Skin of body (tissue), 2 donors: Measurements from ENCODE around the gene NHSL1. TPM values are rescaled to one million over a fixed set of nuclear protein-coding genes. Genes with fewer than 3 reads are reported as not detected.
A peak's percentile ranks its signal among the peaks of the same experiment; 100 is the strongest.

Experiments
- DNase-seq: peaks from one replicate; lab custom pipeline; 2025; lab: John Stamatoyannopoulos, UW
- total RNA-seq: library from RNA; depleted of rRNA; stranded (reverse); fragments of >200 nt; gene quantifications from one replicate; pipeline ENCODE4 v1.2.3, GENCODE V29; 2014

The NHSL1 gene
- total RNA-seq, 1 donor from 2014 or later, result 21.6 TPM

- DNase-seq, result peak; percentile 6
Observed at GRCh38 chr6:138524526-138524925, 25.2 kb upstream of the NHSL1 start.

DNA sequence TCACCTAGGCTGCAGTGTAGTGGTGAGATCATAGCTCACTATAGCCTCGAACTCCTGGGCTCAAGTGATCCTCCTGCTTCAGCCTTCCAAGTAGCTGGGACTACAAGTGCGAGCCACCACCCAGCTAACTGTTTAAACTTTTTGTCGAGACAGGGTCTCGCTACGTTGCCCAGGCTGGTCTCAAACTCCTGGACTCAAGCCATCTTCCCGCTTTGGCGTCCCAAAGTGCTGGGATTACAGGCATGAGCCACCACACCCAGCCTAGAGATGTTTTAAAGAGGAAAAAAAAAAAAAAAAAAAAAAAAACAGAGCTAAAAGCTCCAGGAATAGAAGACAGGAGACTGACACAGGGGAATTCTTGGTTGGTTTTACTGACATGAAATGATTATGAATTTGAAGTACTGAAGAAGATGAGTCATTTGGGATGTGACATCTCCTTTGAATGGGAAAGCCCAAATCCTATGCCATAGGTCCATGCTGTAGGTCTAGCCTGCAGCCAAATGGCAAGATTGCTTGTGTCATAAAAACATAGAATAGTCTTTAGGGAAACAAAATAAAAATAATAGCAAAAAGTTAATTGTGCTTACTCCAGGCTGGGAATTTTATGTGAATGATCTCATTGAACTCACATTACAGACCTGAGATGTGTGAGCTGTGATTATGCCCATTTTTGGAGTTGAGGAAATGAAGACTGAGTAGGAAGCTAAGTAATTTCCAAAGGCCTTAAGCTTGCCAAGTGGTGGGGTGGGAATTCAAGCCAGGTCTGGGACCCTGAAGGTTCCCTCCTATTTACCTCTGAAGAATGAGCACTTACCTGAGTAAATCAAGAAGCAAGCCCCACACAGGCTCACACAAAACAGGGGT, 24.3 kb upstream of the NHSL1 start:
- DNase-seq, result no peak

GRCh38 chr6:138522611-138523010, 23.3 kb upstream of the NHSL1 start:
- DNase-seq, result no peak

DNA sequence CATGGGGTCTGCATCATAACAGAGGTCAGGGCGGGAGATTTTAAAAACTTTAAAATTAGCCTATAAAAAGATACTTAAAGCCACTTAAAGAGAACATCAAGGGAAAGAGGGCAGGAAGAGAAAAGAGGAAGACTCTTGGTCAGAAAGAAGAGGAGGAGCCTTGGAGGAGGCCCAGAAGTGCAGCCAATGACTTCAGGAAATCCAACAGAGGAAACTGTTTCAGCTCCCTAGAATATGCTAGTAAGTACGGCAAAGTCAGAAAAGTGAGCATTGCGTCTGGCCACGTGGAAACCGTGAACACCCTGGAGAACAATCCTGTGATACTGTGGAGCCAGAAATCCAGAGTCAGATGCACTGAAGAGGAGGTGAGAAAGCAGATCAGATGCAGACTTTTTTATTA, 22.5 kb upstream of the NHSL1 start:
- DNase-seq, result no peak

- DNase-seq, result no peak
Observed at GRCh38 chr6:138520463-138520862, 21.2 kb upstream of the NHSL1 start.

DNA sequence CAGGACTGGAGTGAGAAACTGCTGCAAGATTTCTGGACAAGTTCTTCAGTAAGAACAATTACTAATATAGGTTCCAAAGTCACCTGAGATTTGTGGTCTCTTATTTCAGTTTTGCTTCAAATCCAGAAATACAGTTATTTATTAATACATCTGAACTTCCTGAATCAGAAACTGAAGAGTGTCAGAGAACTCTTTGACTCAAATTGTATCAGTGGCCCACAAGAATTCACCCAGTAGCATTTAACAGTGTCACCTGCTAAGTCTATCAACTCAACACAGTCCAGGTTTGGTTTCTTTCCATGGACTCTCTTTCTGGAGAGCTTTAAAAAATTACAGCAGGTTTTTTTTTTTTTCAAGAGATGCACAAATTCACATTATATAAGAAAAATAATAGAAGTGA, 18.8 kb upstream of the NHSL1 start:
- no peak for DNase-seq

DNA sequence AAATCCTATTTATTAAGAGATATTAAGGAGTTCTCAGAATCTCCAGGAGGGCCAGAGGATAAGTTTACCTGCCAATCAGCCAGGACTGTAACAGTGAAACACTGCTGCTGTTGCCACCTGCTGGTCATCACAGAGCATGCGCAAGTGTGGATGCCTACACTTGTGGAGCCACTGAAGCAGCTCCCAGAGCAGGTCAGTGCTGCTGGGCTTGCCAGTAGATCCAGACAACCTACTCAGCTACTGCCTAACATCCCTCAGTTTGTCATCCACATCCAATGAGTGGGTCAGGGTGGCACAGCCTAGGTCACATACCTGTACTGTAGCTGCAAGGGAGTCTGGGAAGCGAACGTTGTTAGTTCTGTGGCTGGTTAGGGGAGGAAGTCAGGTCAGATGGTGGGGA, 18.3 kb upstream of the NHSL1 start:
- DNase-seq, result no peak

- DNase-seq, result no peak
Observed at GRCh38 chr6:138515657-138516248, 16.5 kb upstream of the NHSL1 start.

GRCh38 chr6:138514860-138515540, 15.7 kb upstream of the NHSL1 start:
- DNase-seq, result no peak

- DNase-seq, result no peak
Observed at GRCh38 chr6:138512609-138513008, 13.3 kb upstream of the NHSL1 start.

DNA sequence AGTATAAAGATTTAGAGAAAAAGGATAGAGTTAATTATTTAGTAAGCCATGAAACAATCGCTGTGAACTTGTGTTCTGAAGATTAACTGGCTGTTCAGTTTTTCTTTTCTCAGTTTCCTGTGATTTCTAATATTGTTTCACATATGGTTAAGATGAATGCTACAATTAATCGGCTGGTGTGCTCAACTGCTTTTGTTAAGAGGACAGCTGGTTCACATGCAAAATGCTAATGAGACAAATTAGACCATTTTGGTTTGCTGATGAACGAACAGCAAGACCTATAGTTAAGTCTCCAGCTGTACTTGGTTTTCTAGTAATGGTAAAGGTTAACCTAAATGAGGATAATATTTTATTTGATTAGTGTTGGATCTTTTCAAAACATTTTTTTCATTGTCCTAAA, 10.8 kb upstream of the NHSL1 start:
- no peak for DNase-seq

GRCh38 chr6:138509371-138509770, 10.1 kb upstream of the NHSL1 start:
- no peak for DNase-seq

DNA sequence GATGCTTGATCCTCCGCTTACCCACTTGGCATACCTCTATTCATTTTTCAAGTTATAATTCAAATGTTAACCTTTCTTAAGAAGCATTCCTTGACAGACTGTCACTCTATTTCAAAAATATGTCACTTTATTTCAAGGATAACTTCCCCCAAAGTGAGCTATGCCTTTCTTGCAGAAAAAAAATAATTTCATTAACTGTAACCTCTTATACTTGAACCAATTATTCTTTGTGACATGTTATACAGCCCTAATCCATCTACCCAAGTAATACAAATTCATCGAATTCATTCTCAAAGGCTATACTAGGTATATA, 9.3 kb upstream of the NHSL1 start:
- DNase-seq, result no peak

DNA sequence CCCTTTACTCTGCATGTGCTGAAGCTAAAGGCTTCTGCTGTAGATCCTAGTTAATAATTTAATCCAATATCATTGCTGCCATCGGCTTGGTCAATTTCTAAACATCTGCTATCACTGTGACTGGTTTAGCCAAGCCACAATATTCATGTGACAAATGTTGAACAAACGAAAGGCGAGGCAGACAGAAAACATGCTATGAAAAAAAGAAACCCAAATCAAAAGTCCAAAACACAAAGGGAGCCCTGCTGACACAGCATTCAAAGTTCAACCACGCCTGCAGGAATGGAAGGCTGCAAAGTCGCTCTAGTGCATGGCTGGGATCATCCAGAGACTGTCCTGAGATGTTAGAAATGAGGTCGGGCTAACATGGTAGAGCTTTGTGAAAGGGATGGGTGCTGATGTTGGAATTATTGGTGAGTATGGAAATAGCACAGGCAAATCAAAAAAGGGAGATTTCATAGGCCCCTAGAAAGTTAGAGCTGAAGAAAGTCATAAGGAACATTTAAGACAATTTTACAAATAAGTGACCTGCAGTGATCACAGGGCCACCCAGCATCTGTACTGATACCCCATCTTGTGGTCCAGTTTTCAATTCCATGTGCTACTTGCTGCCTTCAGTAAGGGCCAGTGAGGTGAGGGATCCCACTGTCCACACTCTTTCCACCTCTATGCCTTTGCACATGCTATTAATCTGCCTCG, 8.8 kb upstream of the NHSL1 start:
- no peak for DNase-seq

GRCh38 chr6:138504764-138505689, 5.7 kb upstream of the NHSL1 start:
- DNase-seq, result no peak

GRCh38 chr6:138503881-138504680, 4.8 kb upstream of the NHSL1 start:
- DNase-seq, result no peak

- no peak for DNase-seq
Observed at GRCh38 chr6:138502546-138502945, 3.3 kb upstream of the NHSL1 start.

DNA sequence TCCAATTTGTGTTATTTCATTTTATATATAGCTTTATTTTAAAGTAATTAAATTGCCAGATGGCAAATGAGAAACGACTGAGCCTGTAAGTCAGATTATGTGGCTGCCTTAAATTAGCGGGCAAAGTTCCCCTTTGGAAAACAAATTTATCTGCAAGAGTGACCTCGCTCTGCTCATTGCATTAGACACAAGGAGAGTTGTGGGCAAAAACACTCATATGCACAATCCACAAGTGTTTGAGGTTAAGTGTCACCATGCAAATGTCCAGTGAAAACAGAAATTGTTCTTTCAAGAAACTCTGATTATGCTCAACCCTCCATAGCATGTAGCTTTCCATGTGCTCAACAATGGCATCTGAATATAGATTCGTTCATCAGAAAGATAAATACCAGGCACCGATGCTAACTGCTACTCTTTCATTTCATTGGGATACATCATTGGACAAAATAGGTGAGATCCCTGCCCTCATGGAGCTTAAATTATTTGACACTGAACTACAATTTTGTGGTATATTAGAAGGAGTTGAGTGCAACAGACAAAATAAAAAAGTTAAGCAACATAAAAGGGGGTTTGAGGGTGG, 1.7 kb upstream of the NHSL1 start:
- no peak for DNase-seq

DNA sequence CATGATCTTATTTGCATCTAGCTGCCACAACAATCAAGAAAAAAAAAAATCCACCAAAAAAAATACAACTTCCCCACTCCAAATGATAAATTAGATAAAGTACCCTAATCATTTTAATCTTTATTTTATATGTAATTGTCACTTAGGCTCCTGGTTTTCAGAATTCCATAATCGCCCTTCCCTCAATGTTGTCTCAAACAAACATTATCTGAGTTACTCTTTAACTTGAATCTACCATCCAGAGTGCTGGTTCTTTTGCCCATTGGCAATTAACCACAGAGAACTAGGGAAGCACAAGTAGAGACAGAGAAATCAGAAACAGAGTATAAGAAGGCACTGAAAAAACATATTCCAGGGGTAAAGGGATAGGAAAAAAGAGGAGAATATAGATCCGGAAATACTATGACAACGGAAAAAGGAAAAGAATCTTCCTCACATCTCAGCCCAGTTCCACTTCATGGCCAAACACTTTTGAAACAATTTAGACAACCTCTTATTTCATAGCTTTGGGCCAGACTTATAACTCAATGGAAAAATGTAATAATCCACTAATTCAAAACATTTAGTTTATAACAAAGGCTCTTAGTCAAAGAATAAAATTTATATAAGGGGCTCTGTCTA, 861 bp upstream of the NHSL1 start:
- DNase-seq, result no peak
